H9 (cell line): ENCODE data around the gene ADARB2. TPM values are rescaled to one million over a fixed set of nuclear protein-coding genes. Genes with fewer than 3 reads are reported as not detected.

Experiments
- DNase-seq: peaks from one replicate; pipeline ENCODE4 v3.0.0-alpha.2; 2017
- H2AFZ ChIP-seq: one replicate; pipeline ENCODE4 v1.6.1; 2013; ENCODE audit warnings: mild to moderate bottlenecking, low read length, control low read depth, moderate library complexity
- H2AK5ac ChIP-seq: 2 replicates; pipeline ENCODE4 v1.6.1; 2013; ENCODE audit warnings: low read length, control low read depth, mixed read lengths; ENCODE audit not compliant: insufficient read length
- H2BK120ac ChIP-seq: one replicate; pipeline ENCODE4 v1.6.1; 2013; ENCODE audit warnings: low read depth, mild to moderate bottlenecking, low read length, control low read depth, inconsistent platforms; ENCODE audit not compliant: poor library complexity, severe bottlenecking
- H2BK12ac ChIP-seq: 2 replicates; pipeline ENCODE4 v1.6.1; 2013; ENCODE audit warnings: low read length, control low read depth, mixed read lengths, low read depth; ENCODE audit not compliant: insufficient read length
- H2BK15ac ChIP-seq: 2 replicates; pipeline ENCODE4 v1.6.1; 2013; ENCODE audit warnings: low read depth, low read length, control low read depth
- H2BK20ac ChIP-seq: one replicate; pipeline ENCODE4 v1.6.1; 2013; ENCODE audit warnings: low read depth, mild to moderate bottlenecking, low read length, control low read depth, inconsistent platforms; ENCODE audit not compliant: poor library complexity, severe bottlenecking
- H2BK5ac ChIP-seq: 2 replicates; pipeline ENCODE4 v1.6.1; 2013; ENCODE audit warnings: low read length, control low read depth, mixed read lengths; ENCODE audit not compliant: insufficient read length
- H3K14ac ChIP-seq: 2 replicates; pipeline ENCODE4 v1.6.1; 2013; ENCODE audit warnings: low read length, control low read depth; ENCODE audit not compliant: insufficient read depth
- H3K18ac ChIP-seq: 2 replicates; pipeline ENCODE4 v1.6.1; 2013; ENCODE audit warnings: low read depth, mild to moderate bottlenecking, mixed read lengths, low read length, control low read depth; ENCODE audit not compliant: insufficient read length
- H3K23ac ChIP-seq: 2 replicates; pipeline ENCODE4 v1.6.1; 2013; ENCODE audit warnings: low read length, control low read depth, mixed read lengths, low read depth; ENCODE audit not compliant: insufficient read length
- H3K23me2 ChIP-seq: 2 replicates; pipeline ENCODE4 v1.6.1; 2013; ENCODE audit warnings: low read depth, mild to moderate bottlenecking, mixed read lengths, low read length, control low read depth; ENCODE audit not compliant: insufficient read length, poor library complexity, severe bottlenecking
- H3K27ac ChIP-seq: 2 replicates; pipeline ENCODE4 v1.5.1; 2013; ENCODE audit warnings: low read length, control low read depth, mixed read lengths, low read depth; ENCODE audit not compliant: insufficient read length
- H3K27me3 ChIP-seq: 2 replicates; pipeline ENCODE4 v1.6.1; 2013; ENCODE audit warnings: low read length, control low read depth, inconsistent platforms; ENCODE audit not compliant: insufficient read depth
- H3K4ac ChIP-seq: 2 replicates; pipeline ENCODE4 v1.6.1; 2013; ENCODE audit warnings: low read depth, mild to moderate bottlenecking, control low read depth, inconsistent platforms, low read length, moderate library complexity
- H3K4me1 ChIP-seq: 2 replicates; pipeline ENCODE4 v1.6.1; 2013; ENCODE audit warnings: low read length, control low read depth, inconsistent platforms; ENCODE audit not compliant: insufficient read depth
- H3K4me2 ChIP-seq: 2 replicates; pipeline ENCODE4 v1.6.1; 2013; ENCODE audit warnings: low read length, control low read depth, mixed read lengths; ENCODE audit not compliant: insufficient read length, insufficient read depth
- H3K56ac ChIP-seq: 2 replicates; pipeline ENCODE4 v1.6.1; 2013; ENCODE audit warnings: low read depth, mild to moderate bottlenecking, mixed read lengths, low read length, control low read depth; ENCODE audit not compliant: insufficient read length
- H3K79me1 ChIP-seq: 2 replicates; pipeline ENCODE4 v1.6.1; 2013; ENCODE audit warnings: low read depth, mild to moderate bottlenecking, moderate library complexity, low read length, control low read depth, inconsistent platforms; ENCODE audit not compliant: insufficient read depth, poor library complexity, severe bottlenecking
- H3K79me2 ChIP-seq: 2 replicates; pipeline ENCODE4 v1.6.1; 2013; ENCODE audit warnings: low read length, control low read depth, inconsistent platforms; ENCODE audit not compliant: insufficient read depth
- H3K9ac ChIP-seq: 2 replicates; pipeline ENCODE4 v1.6.1; 2013; ENCODE audit warnings: low read length, control low read depth, mixed read lengths; ENCODE audit not compliant: insufficient read length; ENCODE audit errors: extremely low read depth
- H3K9me3 ChIP-seq: one replicate; pipeline ENCODE4 v1.6.1; 2013; ENCODE audit warnings: low read depth, low read length, inconsistent platforms; ENCODE audit not compliant: control insufficient read depth
- H3T11ph ChIP-seq: one replicate; pipeline ENCODE4 v1.6.1; 2013; ENCODE audit warnings: mild to moderate bottlenecking, low read length, control low read depth, inconsistent platforms
- H4K20me1 ChIP-seq: one replicate; pipeline ENCODE4 v1.6.1; 2013; ENCODE audit not compliant: control insufficient read depth, insufficient read length, insufficient read depth
- H4K5ac ChIP-seq: 2 replicates; pipeline ENCODE4 v1.6.1; 2013; ENCODE audit warnings: low read depth, mild to moderate bottlenecking, mixed read lengths, low read length, control low read depth; ENCODE audit not compliant: insufficient read length
- H4K8ac ChIP-seq: replicated peaks from 2 replicates; pipeline ENCODE4 v1.6.1; 2013; ENCODE audit warnings: low read length, control low read depth, mixed read lengths, low read depth; ENCODE audit not compliant: insufficient read length
- H4K91ac ChIP-seq: 2 replicates; pipeline ENCODE4 v1.6.1; 2013; ENCODE audit warnings: low read depth, mild to moderate bottlenecking, moderate library complexity, mixed read lengths, low read length, control low read depth; ENCODE audit not compliant: insufficient read length
- H3K27ac Mint-ChIP-seq, 3 experiments: 2 replicates in 2 of 3; 3 replicates in 1 of 3; pipeline ENCODE4 v1.8.0; 2020 to 2021; ENCODE audit warnings: mixed read lengths in 3 of 3, mild to moderate bottlenecking in 1 of 3, moderate library complexity in 1 of 3
- H3K27me3 Mint-ChIP-seq: 2 replicates; pipeline ENCODE4 v1.8.0; 2021; ENCODE audit warnings: low read depth, mild to moderate bottlenecking, moderate library complexity, mixed read lengths
- H3K36me3 Mint-ChIP-seq, 3 experiments: 2 replicates in 2 of 3; 3 replicates in 1 of 3; pipeline ENCODE4 v1.8.0; 2020 to 2021; ENCODE audit warnings: low read depth in 3 of 3, mixed read lengths in 3 of 3; ENCODE audit not compliant: insufficient read depth in 1 of 3
- H3K4me1 Mint-ChIP-seq, 2 experiments: 2 replicates each; pipeline ENCODE4 v1.8.0; 2020; ENCODE audit warnings: mixed read lengths in 2 of 2
- H3K4me3 Mint-ChIP-seq, 2 experiments: 2 replicates in 1 of 2; 3 replicates in 1 of 2; pipeline ENCODE4 v1.8.0; 2020 to 2021; ENCODE audit warnings: mild to moderate bottlenecking in 2 of 2, mixed read lengths in 2 of 2, moderate library complexity in 1 of 2
- H3K9me3 Mint-ChIP-seq, 2 experiments: 2 replicates in 1 of 2; 3 replicates in 1 of 2; pipeline ENCODE4 v1.8.0; 2020; ENCODE audit warnings: mild to moderate bottlenecking in 2 of 2, mixed read lengths in 2 of 2, moderate library complexity in 1 of 2
- CTCF ChIP-seq: fragments of 200-600 bp; sonication (generic); conservative IDR thresholded peaks from 3 replicates; pipeline ENCODE4 v1.8.0; 2021; ENCODE audit warnings: antibody characterized with exemption, mild to moderate bottlenecking
- WGBS: extraction: QIAGEN DNeasy Blood & Tissue Kit; methylation state at CpG from one replicate; pipeline ENCODE4 v1.1.7; 2013; ENCODE audit warnings: missing lambda C conversion rate, low lambda C conversion rate, mixed read lengths; ENCODE audit not compliant: insufficient read length; ENCODE audit errors: extremely low coverage; 5-methylcytosine and 5-hydroxymethylcytosine counted together
- total RNA-seq: library from RNA; stranded (reverse); gene quantifications from 2 replicates; pipeline ENCODE4 v1.2.1, GENCODE V29; 2021

Gene ADARB2
- total RNA-seq, 1 experiment from 2014 or later, result 0.87 TPM

DNA sequence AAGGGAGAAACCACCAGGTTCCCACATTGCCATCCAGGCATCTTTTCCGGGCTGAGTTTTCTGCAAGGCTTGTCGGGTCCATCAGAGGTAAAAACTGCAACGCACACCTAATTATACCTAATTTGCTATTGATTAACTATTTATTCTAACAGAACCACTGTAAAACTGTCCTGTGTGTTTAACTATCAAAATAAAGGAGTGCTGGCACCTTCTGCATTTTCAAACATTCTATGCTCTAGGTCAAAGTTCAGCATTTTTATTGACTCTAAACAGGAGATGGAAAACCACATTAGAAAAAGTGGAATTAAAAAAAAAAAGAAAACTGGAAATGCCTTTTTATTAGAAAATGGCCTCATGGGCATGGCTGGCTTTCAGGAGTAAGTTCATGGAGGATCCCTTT lies 82.0 kb downstream of the ADARB2 start:
- no peaks in the 10 kb centered on the region; the same call in 1 of the 2 replicates for H3K4me1 ChIP-seq
- H2BK15ac ChIP-seq, result no peak overlapping the region
- Mint-ChIP-seq H3K27me3 (peaks cover 5% of the 10 kb centered on the region), H3K4me1 (peaks cover 4 to 13% of the 10 kb centered on the region in 2 experiments), H3K36me3 (no peaks in the 10 kb centered on the region), H3K9me3 (no peaks in the 10 kb centered on the region; a peak in 1 of 5 replicates), H3K4me3 (no peak overlapping the region), H3K27ac (no peak overlapping the region)
- H2AK5ac ChIP-seq, result no peak overlapping the region
- no peak overlapping the region for H2BK5ac ChIP-seq
- no peak overlapping the region for H3K23ac ChIP-seq
- no peak overlapping the region for H4K91ac ChIP-seq
- no peak overlapping the region for H3K4ac ChIP-seq
- H3K27ac ChIP-seq, result no peak overlapping the region
- H4K20me1 ChIP-seq, result no peaks in the 10 kb centered on the region
- TF ChIP-seq CTCF, result no peak
- H3K18ac ChIP-seq, result no peak overlapping the region
- H2BK20ac ChIP-seq, result no peak overlapping the region
- H3K9me3 ChIP-seq, result no peaks in the 10 kb centered on the region
- H2BK12ac ChIP-seq, result no peak overlapping the region
- WGBS, result no CpG with 5 or more reads among the region's 3 CpGs
- H3K79me1 ChIP-seq, result no peaks in the 10 kb centered on the region
- no peaks in the 10 kb centered on the region for H3K79me2 ChIP-seq
- H3K23me2 ChIP-seq, result no peaks in the 10 kb centered on the region
- no peak overlapping the region for H3T11ph ChIP-seq
- no peak overlapping the region for H2AFZ ChIP-seq
- no peak overlapping the region for H3K4me2 ChIP-seq
- H3K56ac ChIP-seq, result no peak overlapping the region
- H4K5ac ChIP-seq, result no peak overlapping the region
- no peak overlapping the region for H3K9ac ChIP-seq
- DNase-seq, result no peak
- no peak overlapping the region for H3K14ac ChIP-seq
- no peaks in the 10 kb centered on the region for H3K27me3 ChIP-seq
- H2BK120ac ChIP-seq, result no peak overlapping the region
- H4K8ac ChIP-seq, result no peak overlapping the region
